HepG2 (cell line): ENCODE data around the gene ZFP92. TPM values are rescaled to one million over a fixed set of nuclear protein-coding genes. Genes with fewer than 3 reads are reported as not detected.

Source experiments
- ATAC-seq: fragments of 200-7000 bp; cut with Tn5 transposase; 3 replicates; pipeline ENCODE4 v1.9.1; 2020; ENCODE audit warnings: mild to moderate bottlenecking, moderate library complexity
- BruUV-seq: library from RNA; stranded (reverse); fragments of 400-500 nt; replicated peaks from 2 replicates; lab custom pipeline; 2021; lab: Mats Ljungman, UMichigan
- CTCF ChIA-PET: fragments of 300-600 bp; formaldehyde crosslinking; extraction: SDS; loops from one replicate; lab custom pipeline; 2021; ENCODE audit warnings: low total read pairs, inconsistent platforms, low intra/inter-chr PET ratio; lab: Yijun Ruan, JAX
- POLR2A ChIA-PET: fragments of 350-600 bp; sonication (Branson Sonifier 250); formaldehyde crosslinking; loops from one replicate; lab custom pipeline; 2020; ENCODE audit warnings: antibody characterized with exemption, inconsistent platforms; lab: Yijun Ruan, JAX
- DNase-seq: peaks from one replicate; pipeline ENCODE4 v3.0.0-alpha.2; 2015; ENCODE audit warnings: low spot score
- FAIRE-seq: peaks from 3 replicates; lab custom pipeline; 2011; peaks lifted over from hg19 to GRCh38; lab: Jason Lieb, UNC
- H2AFZ ChIP-seq: one replicate; pipeline ENCODE4 v1.6.1; 2011; ENCODE audit warnings: low read length, inconsistent platforms
- H3K27ac ChIP-seq: fragments of 300-600 bp; 3 replicates; pipeline ENCODE4 v1.8.0; 2011; ENCODE audit warnings: mixed run types, mild to moderate bottlenecking, mixed read lengths, low read length, inconsistent platforms; ENCODE audit not compliant: insufficient read depth; ENCODE audit errors: extremely low read length
- H3K27me3 ChIP-seq, 2 experiments: fragments of 200-600 bp in 1 of 2; 2 replicates in 1 of 2; 3 replicates in 1 of 2; pipeline versions ENCODE4 v1.6.0 to v1.8.0; 2011; ENCODE audit warnings: low read length in 2 of 2, mild to moderate bottlenecking in 2 of 2, moderate library complexity in 2 of 2, inconsistent platforms in 1 of 2; ENCODE audit not compliant: insufficient read depth in 2 of 2, control insufficient read depth in 1 of 2
- H3K36me3 ChIP-seq, 2 experiments: fragments of 200-600 bp in 1 of 2; replicated peaks in 1 of 2; 2 replicates in 1 of 2; 3 replicates in 1 of 2; pipeline versions ENCODE4 v1.5.1 to v1.8.0; 2011; ENCODE audit warnings: low read length in 2 of 2, inconsistent platforms in 1 of 2; ENCODE audit not compliant: insufficient read depth in 2 of 2, control insufficient read depth in 1 of 2
- H3K4me1 ChIP-seq: 2 replicates; pipeline ENCODE4 v1.5.1; 2012; ENCODE audit warnings: low read length, inconsistent platforms; ENCODE audit not compliant: insufficient read depth
- H3K4me2 ChIP-seq: 2 replicates; pipeline ENCODE4 v1.6.0; 2011; ENCODE audit warnings: low read depth, low read length, inconsistent platforms
- H3K4me3 ChIP-seq, 3 experiments: fragments of 200-600 bp in 1 of 3; sonication (generic), shearing (Covaris generic) in 1 of 3; replicated peaks in 1 of 3; 2 replicates each; pipeline ENCODE4 v1.5.1; 2011 to 2016; ENCODE audit warnings: low read length in 3 of 3, inconsistent platforms in 2 of 3, low read depth in 2 of 3, mild to moderate bottlenecking in 2 of 3, control low read depth in 1 of 3, mixed read lengths in 1 of 3; ENCODE audit not compliant: insufficient read depth in 1 of 3
- H3K79me2 ChIP-seq: one replicate; pipeline ENCODE4 v1.6.1; 2011; ENCODE audit warnings: low read length, inconsistent platforms; ENCODE audit not compliant: insufficient read depth
- H3K9ac ChIP-seq: 2 replicates; pipeline ENCODE4 v1.6.0; 2011; ENCODE audit warnings: mild to moderate bottlenecking, low read depth, low read length, inconsistent platforms; ENCODE audit not compliant: insufficient read depth
- H3K9me3 ChIP-seq: 2 replicates; pipeline ENCODE4 v1.5.1; 2012; ENCODE audit warnings: mild to moderate bottlenecking, low read length
- H4K20me1 ChIP-seq: 2 replicates; pipeline ENCODE4 v1.6.0; 2011; ENCODE audit warnings: inconsistent platforms, mild to moderate bottlenecking, low read length, moderate library complexity; ENCODE audit not compliant: insufficient read depth
- AHR ChIP-seq: IDR thresholded peaks from 2 replicates; pipeline ENCODE4 v1.6.1; 2018; ENCODE audit warnings: missing genetic modification reagents, missing compliant biosample characterization
- BORCS8-MEF2B ChIP-seq: sonication (generic); formaldehyde crosslinking; IDR thresholded peaks from 2 replicates; pipeline ENCODE4 v1.8.0; 2022; ENCODE audit warnings: mild to moderate bottlenecking, missing genetic modification reagents
- FOXA1 ChIP-seq, 2 experiments: fragments of 450-650 bp in 1 of 2; sonication (generic) in 1 of 2; formaldehyde crosslinking in 1 of 2; IDR thresholded peaks; 2 replicates each; pipeline versions ENCODE4 v1.4.0 to v1.6.1; 2016 to 2020; ENCODE audit warnings: missing genetic modification reagents in 1 of 2
- GFI1 ChIP-seq: sonication (generic); formaldehyde crosslinking; IDR thresholded peaks from 2 replicates; pipeline ENCODE4 v1.5.0; 2020; ENCODE audit warnings: missing genetic modification reagents, mild to moderate bottlenecking, borderline replicate concordance
- HOXD1 ChIP-seq: sonication (generic); formaldehyde crosslinking; IDR thresholded peaks from 2 replicates; pipeline ENCODE4 v1.5.0; 2020; ENCODE audit warnings: missing genetic modification reagents
- MIXL1 ChIP-seq: IDR thresholded peaks from 2 replicates; pipeline ENCODE4 v1.6.1; 2016
- NR2F1 ChIP-seq, 2 experiments: fragments of 450-650 bp in 1 of 2; formaldehyde crosslinking in 1 of 2; IDR thresholded peaks; 2 replicates each; pipeline versions ENCODE4 v1.5.0 to v1.6.1; 2016 to 2020; ENCODE audit warnings: mild to moderate bottlenecking in 1 of 2, missing compliant biosample characterization in 1 of 2, missing genetic modification reagents in 1 of 2, moderate library complexity in 1 of 2
- PHF5A ChIP-seq: IDR thresholded peaks from one replicate; pipeline ENCODE4 v1.6.1; 2018; ENCODE audit warnings: low read depth, missing genetic modification reagents; ENCODE audit not compliant: unreplicated experiment
- SMAD9 ChIP-seq: sonication (generic); formaldehyde crosslinking; IDR thresholded peaks from 2 replicates; pipeline ENCODE4 v1.5.1; 2020; ENCODE audit warnings: mild to moderate bottlenecking, missing genetic modification reagents
- XRCC5 ChIP-seq: fragments of 200-400 bp; formaldehyde crosslinking; optimal IDR thresholded peaks from 2 replicates; pipeline ENCODE3; 2017; ENCODE audit warnings: mild to moderate bottlenecking, low read length
- ZBTB1 ChIP-seq: sonication (generic); formaldehyde crosslinking; IDR thresholded peaks from 2 replicates; pipeline ENCODE4 v1.4.0; 2020; ENCODE audit warnings: missing genetic modification reagents, borderline replicate concordance
- ZNF263 ChIP-seq: sonication (generic); formaldehyde crosslinking; IDR thresholded peaks from 2 replicates; pipeline ENCODE4 v1.4.0; 2020; ENCODE audit warnings: missing genetic modification reagents
- ZNF567 ChIP-seq: sonication (generic); formaldehyde crosslinking; IDR thresholded peaks from 2 replicates; pipeline ENCODE4 v1.8.1; 2023; ENCODE audit warnings: mild to moderate bottlenecking, missing genetic modification reagents, borderline replicate concordance
- WGBS: methylation state at CpG from one replicate; pipeline ENCODE4 v1.1.6; 2017; ENCODE audit warnings: low lambda C conversion rate; 5-methylcytosine and 5-hydroxymethylcytosine counted together
- in situ Hi-C: cut with HindIII; loops from 2 replicates; pipeline ENCODE4 v1.10.0; 2017; ENCODE audit warnings: low pct_unique_long_range_greater_than_20kb; ENCODE audit not compliant: extremely low pct_ligation_motif_present
- intact Hi-C: fragments of 100-400 bp; cut with micrococcal nuclease; formaldehyde crosslinking; loops from one replicate; pipeline ENCODE4 v1.10.0; 2022; ENCODE audit not compliant: unreplicated experiment
- polyA plus RNA-seq, 8 experiments: library from polyadenylated mRNA; depleted of rRNA in 3 of 8; stranded (reverse) in 7 of 8; unstranded in 1 of 8; fragments of >200 nt; fragmentation: Illumina TruSeq in 4 of 8; extraction: Trizol in 4 of 8; gene quantifications; 2 replicates each; pipeline versions ENCODE4 v1.2.1 to v1.2.3, GENCODE V29; 2011 to 2016; ENCODE audit warnings: low read depth in 4 of 8, missing spikeins in 1 of 8, mixed read lengths in 1 of 8; ENCODE audit not compliant: insufficient read depth in 1 of 8
- total RNA-seq, 5 experiments: library from RNA; depleted of rRNA; stranded (reverse); fragments of >200 nt; fragmentation: Illumina TruSeq; extraction: Trizol; gene quantifications; 2 replicates each; pipeline ENCODE4 v1.2.3, GENCODE V29; 2016; ENCODE audit warnings: low read depth in 1 of 5
- TF ChIP-seq, protein P1 (sequence below): sonication (generic); formaldehyde crosslinking; IDR thresholded peaks from 2 replicates; pipeline ENCODE4 v1.4.0; 2020; ENCODE audit warnings: missing genetic modification reagents
- TF ChIP-seq, protein P2 (sequence below): sonication (generic); formaldehyde crosslinking; IDR thresholded peaks from 2 replicates; pipeline ENCODE4 v1.4.0; 2020; ENCODE audit warnings: missing genetic modification reagents, borderline replicate concordance
- TF ChIP-seq, protein P3 (sequence below), 2 experiments: sonication (generic) in 1 of 2; formaldehyde crosslinking in 1 of 2; IDR thresholded peaks; 2 replicates each; pipeline versions ENCODE4 v1.4.0 to v1.6.1; 2018 to 2020; ENCODE audit warnings: missing genetic modification reagents in 2 of 2, borderline replicate concordance in 1 of 2, low read depth in 1 of 2, mild to moderate bottlenecking in 1 of 2, missing biosample characterization in 1 of 2
- TF ChIP-seq, protein P4 (sequence below): sonication (generic); formaldehyde crosslinking; IDR thresholded peaks from 2 replicates; pipeline ENCODE4 v1.4.0; 2020; ENCODE audit warnings: missing genetic modification reagents

The ZFP92 gene
- total and polyA plus RNA-seq, 2 of the 13 experiments (the other 11 are each of a cell fraction or from before 2014, with no cell fraction given), result 0.02 TPM; not detected in 1

DNA sequence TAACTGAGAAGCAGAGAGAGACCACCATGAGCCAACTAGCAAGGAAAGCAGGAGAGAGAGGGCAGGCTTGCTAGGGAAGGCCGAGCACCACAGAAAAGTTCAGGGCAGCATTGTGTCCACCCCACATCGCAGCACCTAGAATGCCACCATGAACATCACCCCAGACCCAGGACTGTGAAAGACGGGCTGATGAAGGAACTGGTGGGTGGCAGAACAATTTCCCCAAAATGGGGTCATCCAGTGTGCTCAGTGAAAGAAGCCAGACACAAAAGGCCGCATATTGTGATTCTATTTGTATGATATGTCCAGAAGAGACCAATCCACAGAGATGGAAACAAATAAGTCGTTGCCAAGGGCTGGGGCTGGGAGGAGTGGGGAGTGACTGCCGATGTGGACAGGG is 26.9 kb upstream of the ZFP92 start:
- FAIRE-seq (no peak), ATAC-seq (no peak), DNase-seq (no peak)
- BruUV-seq, result no TSS peak
- Histone ChIP-seq H4K20me1 (no peaks in the 10 kb centered on the region), H3K4me1 (peaks cover 19% of the 10 kb centered on the region), H3K9me3 (no peaks in the 10 kb centered on the region), H2AFZ (no peak overlapping the region), H3K4me3 (no peak overlapping the region), H3K9ac (no peak overlapping the region), H3K79me2 (no peaks in the 10 kb centered on the region), H3K4me2 (no peak overlapping the region), H3K27ac (no peak overlapping the region), H3K27me3 (no peaks in the 10 kb centered on the region; a peak in 1 of 5 replicates), H3K36me3 (no peaks in the 10 kb centered on the region)
- CTCF ChIA-PET, result no interaction called here
- in situ Hi-C loops (no loop called here), intact Hi-C loops (no loop called here)
- POLR2A ChIA-PET, result no interaction called here
- WGBS, result 39% methylated on average over 6 of the region's 6 CpGs
- TF ChIP-seq, protein P1, sequence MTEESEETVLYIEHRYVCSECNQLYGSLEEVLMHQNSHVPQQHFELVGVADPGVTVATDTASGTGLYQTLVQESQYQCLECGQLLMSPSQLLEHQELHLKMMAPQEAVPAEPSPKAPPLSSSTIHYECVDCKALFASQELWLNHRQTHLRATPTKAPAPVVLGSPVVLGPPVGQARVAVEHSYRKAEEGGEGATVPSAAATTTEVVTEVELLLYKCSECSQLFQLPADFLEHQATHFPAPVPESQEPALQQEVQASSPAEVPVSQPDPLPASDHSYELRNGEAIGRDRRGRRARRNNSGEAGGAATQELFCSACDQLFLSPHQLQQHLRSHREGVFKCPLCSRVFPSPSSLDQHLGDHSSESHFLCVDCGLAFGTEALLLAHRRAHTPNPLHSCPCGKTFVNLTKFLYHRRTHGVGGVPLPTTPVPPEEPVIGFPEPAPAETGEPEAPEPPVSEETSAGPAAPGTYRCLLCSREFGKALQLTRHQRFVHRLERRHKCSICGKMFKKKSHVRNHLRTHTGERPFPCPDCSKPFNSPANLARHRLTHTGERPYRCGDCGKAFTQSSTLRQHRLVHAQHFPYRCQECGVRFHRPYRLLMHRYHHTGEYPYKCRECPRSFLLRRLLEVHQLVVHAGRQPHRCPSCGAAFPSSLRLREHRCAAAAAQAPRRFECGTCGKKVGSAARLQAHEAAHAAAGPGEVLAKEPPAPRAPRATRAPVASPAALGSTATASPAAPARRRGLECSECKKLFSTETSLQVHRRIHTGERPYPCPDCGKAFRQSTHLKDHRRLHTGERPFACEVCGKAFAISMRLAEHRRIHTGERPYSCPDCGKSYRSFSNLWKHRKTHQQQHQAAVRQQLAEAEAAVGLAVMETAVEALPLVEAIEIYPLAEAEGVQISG (CRISPR knock-in tag), result no peak
- TF ChIP-seq SMAD9 (CRISPR knock-in tag) (no peak), HOXD1 (CRISPR knock-in tag) (no peak), GFI1 (CRISPR knock-in tag) (no peak), NR2F1 (CRISPR knock-in tag; IDR thresholded peaks at IDR 0.05) (no peak), ZNF263 (no peak), ZBTB1 (CRISPR knock-in tag) (no peak), XRCC5 (no peak), MIXL1 (no peak), AHR (CRISPR knock-in tag) (no peak), FOXA1 (IDR thresholded peaks at IDR 0.05) (no peak), FOXA1 (CRISPR knock-in tag; IDR thresholded peaks at IDR 0.05) (no peak), PHF5A (CRISPR knock-in tag) (no peak), BORCS8-MEF2B (no peak), ZNF567 (CRISPR knock-in tag) (no peak)
- TF ChIP-seq, protein P2, sequence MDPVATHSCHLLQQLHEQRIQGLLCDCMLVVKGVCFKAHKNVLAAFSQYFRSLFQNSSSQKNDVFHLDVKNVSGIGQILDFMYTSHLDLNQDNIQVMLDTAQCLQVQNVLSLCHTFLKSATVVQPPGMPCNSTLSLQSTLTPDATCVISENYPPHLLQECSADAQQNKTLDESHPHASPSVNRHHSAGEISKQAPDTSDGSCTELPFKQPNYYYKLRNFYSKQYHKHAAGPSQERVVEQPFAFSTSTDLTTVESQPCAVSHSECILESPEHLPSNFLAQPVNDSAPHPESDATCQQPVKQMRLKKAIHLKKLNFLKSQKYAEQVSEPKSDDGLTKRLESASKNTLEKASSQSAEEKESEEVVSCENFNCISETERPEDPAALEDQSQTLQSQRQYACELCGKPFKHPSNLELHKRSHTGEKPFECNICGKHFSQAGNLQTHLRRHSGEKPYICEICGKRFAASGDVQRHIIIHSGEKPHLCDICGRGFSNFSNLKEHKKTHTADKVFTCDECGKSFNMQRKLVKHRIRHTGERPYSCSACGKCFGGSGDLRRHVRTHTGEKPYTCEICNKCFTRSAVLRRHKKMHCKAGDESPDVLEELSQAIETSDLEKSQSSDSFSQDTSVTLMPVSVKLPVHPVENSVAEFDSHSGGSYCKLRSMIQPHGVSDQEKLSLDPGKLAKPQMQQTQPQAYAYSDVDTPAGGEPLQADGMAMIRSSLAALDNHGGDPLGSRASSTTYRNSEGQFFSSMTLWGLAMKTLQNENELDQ (CRISPR knock-in tag), result no peak
- TF ChIP-seq, protein P3, sequence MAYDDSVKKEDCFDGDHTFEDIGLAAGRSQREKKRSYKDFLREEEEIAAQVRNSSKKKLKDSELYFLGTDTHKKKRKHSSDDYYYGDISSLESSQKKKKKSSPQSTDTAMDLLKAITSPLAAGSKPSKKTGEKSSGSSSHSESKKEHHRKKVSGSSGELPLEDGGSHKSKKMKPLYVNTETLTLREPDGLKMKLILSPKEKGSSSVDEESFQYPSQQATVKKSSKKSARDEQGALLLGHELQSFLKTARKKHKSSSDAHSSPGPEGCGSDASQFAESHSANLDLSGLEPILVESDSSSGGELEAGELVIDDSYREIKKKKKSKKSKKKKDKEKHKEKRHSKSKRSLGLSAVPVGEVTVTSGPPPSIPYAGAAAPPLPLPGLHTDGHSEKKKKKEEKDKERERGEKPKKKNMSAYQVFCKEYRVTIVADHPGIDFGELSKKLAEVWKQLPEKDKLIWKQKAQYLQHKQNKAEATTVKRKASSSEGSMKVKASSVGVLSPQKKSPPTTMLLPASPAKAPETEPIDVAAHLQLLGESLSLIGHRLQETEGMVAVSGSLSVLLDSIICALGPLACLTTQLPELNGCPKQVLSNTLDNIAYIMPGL (CRISPR knock-in tag; IDR thresholded peaks at IDR 0.05; ENCODE audit: borderline replicate concordance in 1 of 2, low read depth in 1 of 2), result no peak
- TF ChIP-seq, protein P4, sequence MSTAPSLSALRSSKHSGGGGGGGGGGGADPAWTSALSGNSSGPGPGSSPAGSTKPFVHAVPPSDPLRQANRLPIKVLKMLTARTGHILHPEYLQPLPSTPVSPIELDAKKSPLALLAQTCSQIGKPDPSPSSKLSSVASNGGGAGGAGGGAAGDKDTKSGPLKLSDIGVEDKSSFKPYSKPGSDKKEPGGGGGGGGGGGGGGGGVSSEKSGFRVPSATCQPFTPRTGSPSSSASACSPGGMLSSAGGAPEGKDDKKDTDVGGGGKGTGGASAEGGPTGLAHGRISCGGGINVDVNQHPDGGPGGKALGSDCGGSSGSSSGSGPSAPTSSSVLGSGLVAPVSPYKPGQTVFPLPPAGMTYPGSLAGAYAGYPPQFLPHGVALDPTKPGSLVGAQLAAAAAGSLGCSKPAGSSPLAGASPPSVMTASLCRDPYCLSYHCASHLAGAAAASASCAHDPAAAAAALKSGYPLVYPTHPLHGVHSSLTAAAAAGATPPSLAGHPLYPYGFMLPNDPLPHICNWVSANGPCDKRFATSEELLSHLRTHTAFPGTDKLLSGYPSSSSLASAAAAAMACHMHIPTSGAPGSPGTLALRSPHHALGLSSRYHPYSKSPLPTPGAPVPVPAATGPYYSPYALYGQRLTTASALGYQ (CRISPR knock-in tag), result no peak
